ENCODE measurements around the gene PPP1R26. TPM values are rescaled to one million over a fixed set of nuclear protein-coding genes. Genes with fewer than 3 reads are reported as not detected.

The PPP1R26 gene
- total RNA-seq, 1 donor from 2014 or later, result 50.2 TPM

DNA sequence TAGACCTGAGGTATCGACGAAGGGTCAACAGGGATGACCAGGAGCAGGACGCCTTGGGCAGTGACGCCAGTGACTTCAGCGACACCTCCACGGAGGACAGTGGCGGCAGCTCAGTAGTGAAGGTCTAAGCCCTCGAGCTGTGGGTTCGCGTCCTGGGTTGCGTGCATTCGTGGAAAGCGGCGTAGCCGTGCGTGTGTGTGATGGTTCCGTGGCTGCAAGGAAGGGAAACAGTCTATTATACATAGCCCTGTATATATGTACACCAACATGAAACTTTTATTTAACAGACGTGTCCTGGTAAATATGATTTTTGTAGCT lies 8.4 kb downstream of the PPP1R26 start:
- no peak overlapping the region for H3K4me3 Mint-ChIP-seq (ENCODE audit: low read depth)
- H3K36me3 Mint-ChIP-seq (ENCODE audit: insufficient read depth), result peaks cover 9% of the 10 kb centered on the region
- H3K4me1 Mint-ChIP-seq (ENCODE audit: low read depth), result peaks cover 8% of the 10 kb centered on the region
- no peak overlapping the region for H3K27ac Mint-ChIP-seq
- no peaks in the 10 kb centered on the region for H3K9me3 Mint-ChIP-seq (ENCODE audit: low read depth)
- TF ChIP-seq, protein P1, sequence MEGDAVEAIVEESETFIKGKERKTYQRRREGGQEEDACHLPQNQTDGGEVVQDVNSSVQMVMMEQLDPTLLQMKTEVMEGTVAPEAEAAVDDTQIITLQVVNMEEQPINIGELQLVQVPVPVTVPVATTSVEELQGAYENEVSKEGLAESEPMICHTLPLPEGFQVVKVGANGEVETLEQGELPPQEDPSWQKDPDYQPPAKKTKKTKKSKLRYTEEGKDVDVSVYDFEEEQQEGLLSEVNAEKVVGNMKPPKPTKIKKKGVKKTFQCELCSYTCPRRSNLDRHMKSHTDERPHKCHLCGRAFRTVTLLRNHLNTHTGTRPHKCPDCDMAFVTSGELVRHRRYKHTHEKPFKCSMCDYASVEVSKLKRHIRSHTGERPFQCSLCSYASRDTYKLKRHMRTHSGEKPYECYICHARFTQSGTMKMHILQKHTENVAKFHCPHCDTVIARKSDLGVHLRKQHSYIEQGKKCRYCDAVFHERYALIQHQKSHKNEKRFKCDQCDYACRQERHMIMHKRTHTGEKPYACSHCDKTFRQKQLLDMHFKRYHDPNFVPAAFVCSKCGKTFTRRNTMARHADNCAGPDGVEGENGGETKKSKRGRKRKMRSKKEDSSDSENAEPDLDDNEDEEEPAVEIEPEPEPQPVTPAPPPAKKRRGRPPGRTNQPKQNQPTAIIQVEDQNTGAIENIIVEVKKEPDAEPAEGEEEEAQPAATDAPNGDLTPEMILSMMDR (IDR thresholded peaks at IDR 0.05; ENCODE audit: unreplicated experiment), result no peak
- no peak for DNase-seq (ENCODE audit: low spot score, unreplicated experiment)
- no peaks in the 10 kb centered on the region for H3K27me3 Mint-ChIP-seq

DNA sequence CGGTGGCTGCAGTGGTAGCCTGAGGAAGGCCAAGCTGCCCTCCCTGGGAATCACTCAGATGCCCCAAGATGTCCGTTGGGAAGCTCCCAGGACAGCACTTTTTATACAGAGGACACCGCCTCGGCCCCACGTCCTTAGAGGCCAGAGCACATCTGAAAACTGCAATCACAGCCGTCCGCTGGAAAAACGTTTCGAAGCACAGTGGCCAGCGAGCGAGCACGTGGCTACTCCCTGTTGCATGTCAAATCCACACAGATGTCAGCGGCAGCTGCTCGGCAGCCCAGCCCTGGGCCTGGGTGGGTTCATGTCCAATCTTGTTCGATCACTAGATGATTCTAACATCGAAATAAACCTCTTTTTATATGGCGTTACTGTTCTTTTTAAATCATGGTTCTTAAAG lies 8.9 kb downstream of the PPP1R26 start:
- Mint-ChIP-seq H3K27me3 (no peaks in the 10 kb centered on the region), H3K4me1 (ENCODE audit: low read depth) (peaks cover 8% of the 10 kb centered on the region), H3K36me3 (ENCODE audit: insufficient read depth) (peaks cover 9% of the 10 kb centered on the region), H3K27ac (no peak overlapping the region), H3K9me3 (ENCODE audit: low read depth) (no peaks in the 10 kb centered on the region), H3K4me3 (ENCODE audit: low read depth) (no peak overlapping the region)
- no peak for DNase-seq (ENCODE audit: low spot score, unreplicated experiment)
- TF ChIP-seq, protein P1 (IDR thresholded peaks at IDR 0.05; ENCODE audit: unreplicated experiment), result no peak

DNA sequence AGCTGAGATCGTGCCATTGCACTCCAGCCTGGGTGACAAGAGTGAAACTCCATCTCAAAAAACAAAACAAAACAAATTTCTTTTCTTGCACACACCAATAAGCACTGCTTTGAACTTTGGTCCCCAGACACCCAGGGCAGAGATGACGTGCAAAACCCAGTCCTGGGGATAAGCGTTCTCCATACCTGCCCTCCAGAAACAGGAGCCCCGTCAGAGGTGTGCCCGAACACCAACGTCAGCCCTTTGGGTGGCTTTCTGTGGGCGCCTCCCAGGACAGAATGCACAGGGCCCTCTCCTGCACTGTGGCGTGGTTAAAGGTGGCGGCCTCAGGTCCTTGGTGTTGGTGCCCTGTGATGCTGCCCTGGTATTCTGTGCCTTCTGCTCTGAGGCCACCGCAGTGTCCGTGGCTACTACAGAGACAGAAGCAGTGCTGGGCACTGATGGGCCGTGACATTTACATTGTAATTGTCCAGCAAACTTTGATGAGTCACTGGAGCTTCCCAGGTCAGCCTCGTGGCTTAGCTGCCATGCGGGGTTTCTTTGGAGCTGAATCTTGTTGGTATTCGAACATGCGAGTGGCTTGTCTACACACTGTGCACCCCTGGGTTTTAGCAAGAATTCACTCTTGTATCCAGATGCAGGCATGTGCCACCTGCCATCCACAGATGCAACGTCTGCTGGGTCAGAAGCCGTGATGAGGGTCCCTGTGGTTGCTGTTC lies 9.8 kb downstream of the PPP1R26 start:
- Mint-ChIP-seq H3K27me3 (no peaks in the 10 kb centered on the region), H3K36me3 (ENCODE audit: insufficient read depth) (peaks cover 9% of the 10 kb centered on the region), H3K4me3 (ENCODE audit: low read depth) (no peak overlapping the region), H3K9me3 (ENCODE audit: low read depth) (no peaks in the 10 kb centered on the region), H3K27ac (no peak overlapping the region), H3K4me1 (ENCODE audit: low read depth) (peaks cover 8% of the 10 kb centered on the region)
- no peak for DNase-seq (ENCODE audit: low spot score, unreplicated experiment)
- TF ChIP-seq, protein P1 (IDR thresholded peaks at IDR 0.05; ENCODE audit: unreplicated experiment), result no peak

DNA sequence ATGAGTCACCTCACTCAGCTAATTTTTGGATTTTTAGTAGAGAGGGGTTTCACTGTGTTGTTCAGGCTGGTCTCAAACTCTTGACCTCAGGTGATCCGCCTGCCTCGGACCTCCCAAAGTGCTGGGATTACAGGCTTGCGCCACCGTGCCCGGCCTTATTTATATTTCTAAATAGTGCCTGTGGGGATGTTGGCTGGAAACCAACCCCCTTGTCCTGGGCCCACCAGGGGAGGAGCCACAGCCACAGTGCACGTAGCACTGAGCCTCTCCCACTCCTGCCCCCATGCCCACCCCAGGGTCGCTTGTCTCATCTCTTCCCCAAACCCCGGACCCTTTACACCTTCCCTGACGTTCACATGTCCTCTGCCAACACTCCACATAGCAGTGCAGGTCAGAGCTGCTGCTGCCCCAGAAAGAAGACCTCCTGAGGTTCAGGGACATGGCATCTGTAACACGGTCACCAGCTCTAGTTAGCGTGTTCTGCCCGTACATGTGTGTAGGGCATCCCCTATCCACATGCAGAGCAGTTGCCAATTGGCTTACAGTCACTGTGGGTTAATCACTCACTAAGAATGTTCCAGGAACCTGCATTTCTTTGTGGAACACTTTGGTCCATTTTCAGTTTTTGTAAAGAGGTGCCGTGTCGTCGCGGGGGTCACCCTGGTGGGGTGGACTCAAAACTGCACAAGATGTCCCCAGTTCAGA lies 10.7 kb downstream of the PPP1R26 start:
- Mint-ChIP-seq H3K36me3 (ENCODE audit: insufficient read depth) (peaks cover 6% of the 10 kb centered on the region), H3K4me1 (ENCODE audit: low read depth) (peaks cover 8% of the 10 kb centered on the region), H3K4me3 (ENCODE audit: low read depth) (no peak overlapping the region), H3K27ac (no peak overlapping the region), H3K27me3 (no peaks in the 10 kb centered on the region), H3K9me3 (ENCODE audit: low read depth) (no peaks in the 10 kb centered on the region)
- no peak for DNase-seq (ENCODE audit: low spot score, unreplicated experiment)
- TF ChIP-seq, protein P1 (IDR thresholded peaks at IDR 0.05; ENCODE audit: unreplicated experiment), result no peak

DNA sequence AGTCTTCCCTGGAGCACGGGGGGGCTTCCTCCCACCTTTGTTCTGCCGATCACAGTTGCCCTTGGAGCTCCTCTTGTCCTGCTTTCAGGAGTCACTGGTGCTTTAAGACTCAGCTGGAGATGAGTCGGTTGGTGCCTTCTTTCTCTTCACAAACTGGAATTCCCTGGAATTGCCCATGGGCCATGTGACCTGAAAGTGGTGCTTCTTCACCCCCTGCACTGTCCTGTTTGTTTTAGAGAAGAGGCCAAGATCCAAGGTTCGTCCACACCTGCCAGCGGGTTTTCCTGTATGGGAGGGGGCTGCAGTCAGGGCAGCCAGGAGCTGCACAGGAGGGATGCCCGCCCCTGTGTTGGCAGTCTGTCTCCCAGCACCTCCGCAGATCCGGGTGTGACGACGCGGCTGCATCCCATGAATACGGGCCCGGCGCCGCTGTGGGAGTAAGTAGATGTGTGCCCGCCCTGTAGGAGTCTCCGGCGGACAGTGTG lies 11.4 kb downstream of the PPP1R26 start:
- Mint-ChIP-seq H3K36me3 (ENCODE audit: insufficient read depth) (peaks cover 5% of the 10 kb centered on the region), H3K4me3 (ENCODE audit: low read depth) (no peak overlapping the region), H3K27ac (no peak overlapping the region), H3K27me3 (no peaks in the 10 kb centered on the region), H3K4me1 (ENCODE audit: low read depth) (peaks cover 8% of the 10 kb centered on the region), H3K9me3 (ENCODE audit: low read depth) (no peaks in the 10 kb centered on the region)
- no peak for DNase-seq (ENCODE audit: low spot score, unreplicated experiment)
- TF ChIP-seq, protein P1 (IDR thresholded peaks at IDR 0.05; ENCODE audit: unreplicated experiment), result no peak

Data from progenitor cell of endocrine pancreas (in vitro differentiated cells).